ENCODE data around the gene CACNA2D3.

DNA sequence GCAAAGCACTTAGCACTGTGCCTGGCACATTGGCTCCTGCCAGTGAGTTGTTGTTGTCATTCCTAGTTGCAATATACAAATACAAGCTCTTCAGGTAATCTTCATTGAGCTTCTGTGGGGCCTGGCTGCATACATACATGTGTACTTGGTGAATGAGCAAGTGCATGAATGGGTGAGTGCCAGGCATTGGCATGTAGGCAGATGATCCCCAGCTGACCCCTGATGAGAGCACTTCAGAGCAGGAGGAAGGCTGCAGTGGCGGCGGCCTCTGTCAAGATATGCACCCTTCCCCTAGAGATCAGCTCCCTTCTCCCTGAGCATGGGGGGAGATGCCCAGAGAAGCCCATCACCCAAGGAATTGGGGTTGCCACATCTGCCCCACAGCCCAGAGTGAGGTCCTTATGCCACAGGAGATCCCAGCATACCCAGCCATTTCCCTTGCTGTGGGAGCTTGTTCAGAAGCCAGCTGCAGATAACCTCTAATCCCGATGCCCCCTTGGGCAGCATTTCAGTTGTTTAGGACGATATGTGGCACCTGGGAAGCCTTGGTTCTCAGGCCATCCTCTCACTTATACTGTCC lies 8.8 kb downstream of the CACNA2D3 start:
- TF ChIP-seq EZH2 (IDR thresholded peaks at IDR 0.05; ENCODE audit: insufficient read depth, poor library complexity, severe bottlenecking) (no peak), EZH2phosphoT487 (IDR thresholded peaks at IDR 0.05; ENCODE audit: insufficient read depth, low read depth) (no peak)
